PC-9 (cell line): ENCODE measurements around the gene ABL1.

ENCODE experiments used
- EZH2 ChIP-seq: fragments of 200-600 bp; sonication (generic); IDR thresholded peaks from 2 replicates; pipeline ENCODE4 v1.8.0; 2017; ENCODE audit warnings: antibody characterized with exemption, low read depth
- TF ChIP-seq, protein P1 (sequence below): fragments of 200-600 bp; sonication (generic); conservative IDR thresholded peaks from 2 replicates; pipeline ENCODE4 v1.6.1; 2017; ENCODE audit warnings: mixed run types, antibody characterized with exemption, mild to moderate bottlenecking, moderate library complexity

DNA sequence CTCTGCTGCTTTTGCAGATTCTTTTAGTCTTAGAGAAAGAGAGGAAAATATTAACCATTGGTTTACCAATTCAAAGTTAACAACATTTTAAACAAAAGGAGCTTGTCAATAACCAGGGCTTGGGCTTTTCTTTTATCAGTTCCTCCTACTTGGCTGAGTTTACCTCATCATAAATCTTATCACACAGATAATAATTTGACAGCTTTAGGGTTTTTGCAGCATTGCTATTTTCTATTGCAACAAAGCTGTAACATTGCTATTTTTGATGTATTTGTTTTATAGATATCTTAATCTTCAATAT, 9.8 kb upstream of the ABL1 start:
- TF ChIP-seq, protein P1, sequence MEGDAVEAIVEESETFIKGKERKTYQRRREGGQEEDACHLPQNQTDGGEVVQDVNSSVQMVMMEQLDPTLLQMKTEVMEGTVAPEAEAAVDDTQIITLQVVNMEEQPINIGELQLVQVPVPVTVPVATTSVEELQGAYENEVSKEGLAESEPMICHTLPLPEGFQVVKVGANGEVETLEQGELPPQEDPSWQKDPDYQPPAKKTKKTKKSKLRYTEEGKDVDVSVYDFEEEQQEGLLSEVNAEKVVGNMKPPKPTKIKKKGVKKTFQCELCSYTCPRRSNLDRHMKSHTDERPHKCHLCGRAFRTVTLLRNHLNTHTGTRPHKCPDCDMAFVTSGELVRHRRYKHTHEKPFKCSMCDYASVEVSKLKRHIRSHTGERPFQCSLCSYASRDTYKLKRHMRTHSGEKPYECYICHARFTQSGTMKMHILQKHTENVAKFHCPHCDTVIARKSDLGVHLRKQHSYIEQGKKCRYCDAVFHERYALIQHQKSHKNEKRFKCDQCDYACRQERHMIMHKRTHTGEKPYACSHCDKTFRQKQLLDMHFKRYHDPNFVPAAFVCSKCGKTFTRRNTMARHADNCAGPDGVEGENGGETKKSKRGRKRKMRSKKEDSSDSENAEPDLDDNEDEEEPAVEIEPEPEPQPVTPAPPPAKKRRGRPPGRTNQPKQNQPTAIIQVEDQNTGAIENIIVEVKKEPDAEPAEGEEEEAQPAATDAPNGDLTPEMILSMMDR = no peak
- TF ChIP-seq EZH2 = no peak
